Naive thymus-derived CD8-positive, alpha-beta T cell (primary cell): ENCODE results near the gene CLCN4. TPM values are rescaled to one million over a fixed set of nuclear protein-coding genes. Genes with fewer than 3 reads are reported as not detected.

Experiments used
- ATAC-seq, 2 donors: fragments of 150-1000 bp; cut with Tn5 transposase in 1 of 2; sonication (Bioruptor Pico), chemical (Tn5 transposase) in 1 of 2; 1 replicate in 1 of 2; 2 replicates in 1 of 2; pipeline ENCODE4 v1.10.0; 2021; ENCODE audit warnings: mild to moderate bottlenecking in 2 of 2, moderate library complexity in 2 of 2
- POLR2A ChIA-PET: fragments of 350-600 bp; sonication (Branson Sonifier 250); formaldehyde crosslinking; loops from one replicate; lab custom pipeline; 2021; ENCODE audit warnings: antibody characterized with exemption; lab: Charles Lee
- DNase-seq, 10 donors: peaks; one replicate each; pipeline versions ENCODE4 v3.0.0 to v3.0.0-alpha.2; 2020 to 2022
- H3K27ac Mint-ChIP-seq, 10 donors: one replicate each; pipeline ENCODE4 v1.8.0; 2020 to 2022; ENCODE audit warnings: mild to moderate bottlenecking in 10 of 10, mixed read lengths in 10 of 10, moderate library complexity in 4 of 10, inconsistent platforms in 1 of 10
- H3K27me3 Mint-ChIP-seq, 5 donors: one replicate each; pipeline ENCODE4 v1.8.0; 2021 to 2022; ENCODE audit warnings: mixed read lengths in 5 of 5
- H3K36me3 Mint-ChIP-seq, 3 donors: one replicate each; pipeline ENCODE4 v1.8.0; 2020 to 2022; ENCODE audit warnings: mixed read lengths in 3 of 3, mild to moderate bottlenecking in 2 of 3, inconsistent platforms in 1 of 3
- H3K4me1 Mint-ChIP-seq, 4 donors: one replicate each; pipeline ENCODE4 v1.8.0; 2021 to 2022; ENCODE audit warnings: mixed read lengths in 4 of 4
- H3K4me3 Mint-ChIP-seq, 10 donors: one replicate each; pipeline ENCODE4 v1.8.0; 2020 to 2022; ENCODE audit warnings: mild to moderate bottlenecking in 10 of 10, mixed read lengths in 10 of 10, moderate library complexity in 6 of 10, inconsistent platforms in 1 of 10
- H3K9me3 Mint-ChIP-seq, 9 donors: one replicate each; pipeline ENCODE4 v1.8.0; 2020 to 2022; ENCODE audit warnings: mixed read lengths in 9 of 9, mild to moderate bottlenecking in 3 of 9, inconsistent platforms in 1 of 9, moderate library complexity in 1 of 9
- polyA plus RNA-seq, 3 donors: library from polyadenylated mRNA; unstranded; fragments of 300-500 nt; fragmentation: Illumina TruSeq; gene quantifications; one replicate each; pipeline ENCODE4 v1.2.3, GENCODE V29; 2021
- total RNA-seq, 8 experiments: library from RNA in 2 of 8; stranded (reverse) in 2 of 8; gene quantifications; one replicate each; pipeline ENCODE4 v1.2.3 and lab custom pipeline; 2021 to 2026

Gene CLCN4
- total and polyA plus RNA-seq, 5 experiments from 2014 or later: 0.42 to 0.69 TPM; not detected in 3

DNA sequence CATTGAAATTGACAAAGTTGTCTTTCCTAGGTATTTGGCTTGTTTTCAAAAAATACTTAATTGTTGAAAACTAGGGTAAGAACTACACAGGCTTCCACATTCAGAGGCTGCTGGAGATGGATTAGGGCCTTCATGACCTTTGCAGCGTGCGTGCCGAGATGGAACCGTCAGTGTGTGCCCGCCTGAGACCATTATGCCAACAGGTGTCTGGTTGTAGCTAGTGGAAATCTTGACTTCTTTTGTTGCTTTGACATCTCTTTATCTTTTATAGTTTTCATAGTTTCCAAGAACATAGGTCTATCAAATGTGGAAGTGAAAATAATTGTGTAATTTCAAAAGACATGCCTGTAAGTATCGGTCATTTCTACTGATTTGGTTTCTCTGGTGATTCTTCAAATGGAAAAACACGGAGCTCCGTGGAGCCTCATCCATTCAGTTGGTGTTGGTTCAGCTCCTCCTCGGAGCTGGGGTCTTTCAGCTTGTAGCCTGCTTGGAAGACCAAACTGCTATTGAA, 38.9 kb upstream of the CLCN4 start:
- H3K27ac Mint-ChIP-seq: peak overlapping the region in 4 of 10 donors; percentile 20 to 68 (median 39)
- no peaks in the 10 kb centered on the region for H3K27me3 Mint-ChIP-seq
- peaks cover 2 to 70% (median 28%) of the 10 kb centered on the region in 4 donors for H3K4me1 Mint-ChIP-seq

DNA sequence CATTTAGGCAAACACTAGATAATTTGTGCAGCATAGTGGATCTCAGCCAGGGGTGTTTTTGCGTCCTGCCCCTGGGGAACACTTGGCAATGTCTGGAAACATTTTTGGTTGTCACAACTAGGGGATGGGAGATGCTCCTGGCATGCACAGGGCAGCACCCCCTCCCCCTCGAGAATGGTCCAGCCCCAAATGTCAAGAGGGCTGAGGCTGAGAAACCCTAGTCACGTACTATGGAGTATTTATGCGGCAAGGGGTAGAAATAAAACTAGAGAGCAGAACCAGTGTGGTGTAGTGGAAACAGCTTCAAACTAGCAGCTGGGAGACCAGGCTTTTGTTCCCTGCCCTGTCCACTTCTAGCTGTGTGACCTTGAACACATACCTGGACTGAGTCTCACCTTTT, 38.2 kb upstream of the CLCN4 start:
- ATAC-seq (no peak), DNase-seq (no peak)
- H3K36me3 Mint-ChIP-seq: peaks cover 0 to 30% (median 5%) of the 10 kb centered on the region in 3 donors
- no peaks in the 10 kb centered on the region for H3K9me3 Mint-ChIP-seq
- H3K27ac Mint-ChIP-seq: peak overlapping the region in 4 of 10 donors; percentile 46 to 79 (median 66)
- peaks cover 2 to 67% (median 26%) of the 10 kb centered on the region in 4 donors for H3K4me1 Mint-ChIP-seq
- no peaks in the 10 kb centered on the region for H3K27me3 Mint-ChIP-seq
- H3K4me3 Mint-ChIP-seq: no peak overlapping the region
- POLR2A ChIA-PET: interaction anchor here (1.1 to 1.8 kb wide), 5 partner anchors 8 to 122 kb away, joined by 3 to 7 read pairs (median 4); no protein-coding TSS in a partner anchor

More for the DNA sequence above, 38.9 kb upstream of the CLCN4 start:
- Mint-ChIP-seq H3K9me3 (no peaks in the 10 kb centered on the region), H3K4me3 (peak overlapping the region in 1 of 10 donors; percentile 11), H3K36me3 (peaks cover 0 to 30% (median 5%) of the 10 kb centered on the region in 3 donors)
- no peak for ATAC-seq
- DNase-seq: no peak
- POLR2A ChIA-PET: interaction anchor here (1.1 to 1.8 kb wide), 4 partner anchors 11 to 121 kb away, joined by 3 to 6 read pairs (median 4); no protein-coding TSS in a partner anchor

DNA sequence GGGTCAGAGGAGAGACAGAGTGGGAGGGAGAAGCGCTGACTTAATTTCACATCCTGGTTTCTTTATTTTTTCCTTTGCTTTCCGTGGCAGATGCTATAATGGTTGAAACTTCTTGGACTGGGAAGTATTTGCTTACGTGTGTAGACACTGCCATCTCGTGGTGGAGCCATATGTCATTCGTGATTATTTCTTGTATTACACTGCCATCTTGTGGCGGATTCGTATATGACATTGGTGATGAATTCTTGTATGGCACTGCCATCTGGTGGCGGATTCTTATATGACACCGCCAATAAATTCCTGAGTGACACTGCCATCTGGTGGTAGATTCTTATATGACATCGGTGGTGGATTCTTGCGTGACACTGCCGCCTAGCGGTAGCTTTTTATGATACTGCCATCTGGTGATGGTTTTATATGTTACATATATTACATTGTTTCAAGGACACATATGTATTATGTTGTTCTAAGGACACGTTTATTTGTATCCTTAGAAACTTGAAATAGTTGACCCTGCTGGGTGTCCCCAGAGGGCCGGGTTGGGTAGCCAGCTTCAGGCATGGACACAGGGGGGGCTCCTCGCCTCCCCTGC, 37.3 kb upstream of the CLCN4 start:
- Mint-ChIP-seq H3K27ac (peak overlapping the region in 9 of 10 donors; percentile 0 to 85 (median 65)), H3K9me3 (no peaks in the 10 kb centered on the region), H3K4me3 (peak overlapping the region in 2 of 10 donors; percentile 20), H3K4me1 (peaks cover 2 to 67% (median 27%) of the 10 kb centered on the region in 4 donors), H3K36me3 (peaks cover 0 to 32% (median 5%) of the 10 kb centered on the region in 3 donors), H3K27me3 (no peaks in the 10 kb centered on the region)
- POLR2A ChIA-PET: interaction anchor here (0.7 to 1.7 kb wide), 4 partner anchors 9 to 1412 kb away, joined by 3 to 7 read pairs (median 4); no protein-coding TSS in a partner anchor
- DNase-seq (peak; percentile 42 to 96 (median 72)), ATAC-seq (peak; percentile 66 to 71)

DNA sequence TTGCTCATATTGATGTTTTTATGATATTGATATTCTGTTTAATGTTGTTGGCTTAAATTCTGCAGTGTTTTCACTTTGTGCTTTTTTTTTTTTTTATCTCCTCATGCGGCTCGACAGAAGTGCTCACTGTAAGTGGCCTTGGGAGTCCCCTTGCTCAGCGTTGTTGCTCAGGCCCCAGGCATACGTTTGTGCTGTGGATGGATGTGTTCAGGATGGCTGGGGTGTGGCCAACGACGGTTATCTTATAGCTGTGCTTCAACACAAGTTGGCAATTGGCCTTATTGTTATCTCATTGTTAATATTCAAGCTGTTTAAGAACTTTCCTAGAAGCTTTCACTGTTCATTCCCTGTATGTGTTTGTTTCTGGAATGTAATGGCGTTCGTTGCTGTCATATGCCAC, 36.4 kb upstream of the CLCN4 start:
- Mint-ChIP-seq H3K27ac (peak overlapping the region in 4 of 10 donors; percentile 20 to 76 (median 34)), H3K9me3 (no peaks in the 10 kb centered on the region), H3K27me3 (no peaks in the 10 kb centered on the region), H3K4me1 (peaks cover 2 to 58% (median 26%) of the 10 kb centered on the region in 4 donors), H3K4me3 (no peak overlapping the region), H3K36me3 (peaks cover 0 to 34% (median 5%) of the 10 kb centered on the region in 3 donors)
- ATAC-seq: no peak
- POLR2A ChIA-PET: interaction anchor here (0.7 to 1.7 kb wide), 4 partner anchors 9 to 1411 kb away, joined by 3 to 7 read pairs (median 4); no protein-coding TSS in a partner anchor
- DNase-seq: no peak

DNA sequence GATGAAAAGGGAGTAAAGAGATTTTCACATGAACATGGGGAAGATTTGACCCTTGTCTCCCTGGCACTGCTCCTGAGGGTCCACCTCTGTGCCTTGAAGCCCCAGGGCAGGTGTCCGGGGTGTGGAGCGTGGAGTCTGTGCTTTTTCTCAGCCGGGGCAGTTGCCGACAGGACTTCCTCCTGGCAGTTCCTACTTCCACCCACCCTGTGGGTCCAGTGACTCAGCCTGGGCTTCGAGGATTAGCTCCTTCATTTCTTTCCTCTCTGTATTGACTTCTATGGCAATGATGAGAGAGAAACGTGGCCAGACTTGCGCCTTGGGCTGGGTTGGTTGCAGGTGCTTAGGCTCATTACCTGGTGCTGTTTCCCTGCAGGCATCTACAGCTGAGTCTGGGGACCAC, 35.9 kb upstream of the CLCN4 start:
- H3K27me3 Mint-ChIP-seq: no peaks in the 10 kb centered on the region
- ATAC-seq (no peak), DNase-seq (no peak)
- H3K27ac Mint-ChIP-seq: peak overlapping the region in 1 of 10 donors; percentile 21
- peaks cover 0 to 34% (median 5%) of the 10 kb centered on the region in 3 donors for H3K36me3 Mint-ChIP-seq
- H3K4me3 Mint-ChIP-seq: peak overlapping the region in 1 of 10 donors; percentile 28
- H3K9me3 Mint-ChIP-seq: no peaks in the 10 kb centered on the region
- H3K4me1 Mint-ChIP-seq: peaks cover 2 to 58% (median 26%) of the 10 kb centered on the region in 4 donors
- POLR2A ChIA-PET: no interaction called here

DNA sequence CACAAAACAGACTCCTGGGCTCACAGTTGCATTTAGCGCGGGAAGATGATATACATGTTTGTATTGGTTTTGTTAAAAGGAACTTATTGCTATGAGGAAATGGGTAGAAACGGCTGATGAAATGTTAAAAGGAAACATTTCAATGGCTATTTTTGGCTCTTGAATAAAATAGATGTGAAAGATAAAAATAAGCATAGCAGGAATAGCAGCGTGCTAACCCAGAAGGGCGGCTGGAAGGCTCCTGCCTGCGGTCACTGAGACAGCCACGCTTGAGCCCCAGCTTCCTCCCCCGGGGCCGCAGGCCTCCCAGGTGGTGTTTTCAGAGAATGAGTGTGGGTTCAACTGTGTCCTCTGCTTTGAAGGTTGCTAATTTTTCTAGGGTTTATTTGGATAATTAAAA, 35.0 kb upstream of the CLCN4 start:
- H3K9me3 Mint-ChIP-seq: no peaks in the 10 kb centered on the region
- peak overlapping the region in 3 of 10 donors; percentile 48 to 67 (median 59) for H3K27ac Mint-ChIP-seq
- peaks cover 0 to 35% (median 3%) of the 10 kb centered on the region in 3 donors for H3K36me3 Mint-ChIP-seq
- peaks cover 5 to 53% (median 22%) of the 10 kb centered on the region in 4 donors for H3K4me1 Mint-ChIP-seq
- peak in 1 of 10 donors; percentile 25 for DNase-seq
- POLR2A ChIA-PET: no interaction called here
- H3K4me3 Mint-ChIP-seq: peak overlapping the region in 2 of 10 donors; percentile 19 to 68
- ATAC-seq: no peak
- no peaks in the 10 kb centered on the region for H3K27me3 Mint-ChIP-seq

DNA sequence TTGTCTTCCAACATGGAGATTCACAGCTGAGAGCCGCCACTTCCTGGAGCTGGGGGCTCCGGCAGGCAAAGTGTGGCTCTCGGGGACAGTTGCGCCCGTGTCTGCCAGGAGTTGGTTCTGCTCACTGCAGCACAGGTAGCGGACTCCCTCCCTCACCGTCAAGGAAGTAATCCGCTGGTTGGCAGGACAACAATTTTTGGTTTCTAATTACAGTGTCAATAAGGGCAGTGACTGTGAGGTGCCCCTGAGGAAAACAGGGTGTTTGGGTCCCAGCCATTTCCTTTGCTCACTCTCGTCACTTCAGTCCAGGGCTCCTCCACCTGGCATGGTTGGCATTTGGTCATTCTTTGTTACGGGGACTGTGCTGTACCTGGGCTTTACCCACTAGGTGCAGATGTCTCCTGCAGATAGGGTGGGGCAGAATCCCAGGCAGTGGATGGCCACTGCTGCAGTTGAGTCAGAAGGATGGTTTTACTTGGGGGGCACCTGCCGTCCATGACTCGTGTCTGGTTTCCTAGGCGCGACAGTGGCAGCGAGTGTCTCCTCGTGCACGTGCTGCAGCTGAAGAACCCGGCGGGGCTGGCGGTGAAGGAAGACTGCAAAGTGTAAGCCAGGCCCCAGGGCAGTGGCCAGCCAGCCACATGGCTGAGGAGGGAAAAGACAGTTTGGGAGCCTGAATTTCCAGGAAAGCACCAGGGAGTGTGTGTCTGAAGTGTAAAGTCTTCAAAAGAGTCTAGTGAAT, 32.1 kb upstream of the CLCN4 start:
- H3K27me3 Mint-ChIP-seq: no peaks in the 10 kb centered on the region
- H3K9me3 Mint-ChIP-seq: no peaks in the 10 kb centered on the region
- POLR2A ChIA-PET: no interaction called here
- no peak overlapping the region for H3K4me3 Mint-ChIP-seq
- H3K4me1 Mint-ChIP-seq: peaks cover 3 to 32% (median 17%) of the 10 kb centered on the region in 4 donors
- H3K36me3 Mint-ChIP-seq: peaks cover 0 to 32% (median 0%) of the 10 kb centered on the region in 3 donors
- DNase-seq: no peak
- no peak for ATAC-seq
- H3K27ac Mint-ChIP-seq: peak overlapping the region in 2 of 10 donors; percentile 22 to 33

DNA sequence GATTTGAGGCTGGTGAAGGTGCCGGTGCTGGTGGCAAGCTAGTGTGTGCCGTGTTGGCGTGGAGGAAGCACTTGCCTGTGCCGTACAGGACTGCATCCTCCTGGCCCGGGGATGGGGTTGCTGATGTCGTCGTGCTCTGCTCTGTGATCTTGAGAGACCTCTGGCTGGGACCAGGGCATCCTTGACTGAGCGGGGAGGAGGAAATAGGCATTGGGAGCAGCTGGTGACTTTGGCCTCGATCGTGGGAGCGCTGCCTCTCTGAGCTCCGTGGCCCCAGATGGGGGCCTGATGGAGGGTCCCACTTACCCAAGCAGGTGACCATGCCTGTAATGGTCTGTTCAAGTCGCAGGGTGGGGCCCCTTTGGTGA, 31.5 kb upstream of the CLCN4 start:
- no peak overlapping the region for H3K4me3 Mint-ChIP-seq
- DNase-seq: no peak
- no peaks in the 10 kb centered on the region for H3K27me3 Mint-ChIP-seq
- peak overlapping the region in 2 of 10 donors; percentile 22 to 59 for H3K27ac Mint-ChIP-seq
- peaks cover 0 to 36% (median 0%) of the 10 kb centered on the region in 3 donors for H3K36me3 Mint-ChIP-seq
- POLR2A ChIA-PET: no interaction called here
- peaks cover 3 to 29% (median 17%) of the 10 kb centered on the region in 4 donors for H3K4me1 Mint-ChIP-seq
- ATAC-seq: no peak
- no peaks in the 10 kb centered on the region for H3K9me3 Mint-ChIP-seq

DNA sequence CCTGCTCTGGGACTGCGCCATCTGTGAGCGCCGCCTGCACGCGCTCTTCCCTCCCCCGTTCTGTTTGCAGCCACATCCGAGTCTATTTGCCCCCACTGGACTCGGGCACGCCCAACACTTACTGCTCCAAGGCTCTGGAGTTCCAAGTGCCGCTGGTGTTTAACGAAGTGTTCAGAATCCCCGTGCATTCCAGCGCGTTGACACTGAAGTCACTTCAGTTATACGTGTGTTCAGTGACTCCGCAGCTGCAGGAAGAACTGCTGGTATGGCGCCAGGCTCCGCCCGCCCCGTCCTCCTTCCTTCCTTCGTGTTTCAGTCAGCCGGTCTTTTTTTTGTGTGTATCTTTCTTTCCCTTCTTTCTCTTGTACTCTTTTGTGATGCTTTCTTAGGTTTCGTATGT, 30.7 kb upstream of the CLCN4 start:
- peaks cover 3 to 22% (median 15%) of the 10 kb centered on the region in 4 donors for H3K4me1 Mint-ChIP-seq
- H3K27me3 Mint-ChIP-seq: no peaks in the 10 kb centered on the region
- H3K9me3 Mint-ChIP-seq: no peaks in the 10 kb centered on the region
- ATAC-seq (no peak), DNase-seq (no peak)
- H3K36me3 Mint-ChIP-seq: peaks cover 0 to 42% (median 2%) of the 10 kb centered on the region in 3 donors
- POLR2A ChIA-PET: no interaction called here
- H3K4me3 Mint-ChIP-seq: no peak overlapping the region
- peak overlapping the region in 2 of 10 donors; percentile 27 to 75 for H3K27ac Mint-ChIP-seq

DNA sequence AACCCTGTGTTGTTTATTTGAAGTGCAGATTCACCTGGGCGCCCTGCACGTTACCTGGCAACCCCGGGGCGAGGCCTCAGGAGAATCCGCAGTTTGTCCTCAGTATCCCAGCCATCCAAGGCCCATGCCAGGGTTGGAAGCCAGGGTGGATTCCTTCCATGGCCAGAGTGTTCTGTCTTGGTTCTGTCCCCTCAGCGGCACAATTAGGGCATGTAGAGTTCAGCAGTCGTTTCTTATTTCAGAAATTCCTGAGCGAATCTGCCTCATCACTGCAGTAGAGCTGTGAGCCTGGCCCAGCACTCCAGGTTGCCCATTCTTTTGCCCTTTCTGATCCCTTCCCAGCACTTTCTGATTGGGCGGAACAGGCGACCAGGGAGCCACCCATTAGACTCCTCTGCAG, 29.9 kb upstream of the CLCN4 start:
- H3K36me3 Mint-ChIP-seq: peaks cover 0 to 43% (median 2%) of the 10 kb centered on the region in 3 donors
- H3K27ac Mint-ChIP-seq: no peak overlapping the region
- ATAC-seq (no peak), DNase-seq (no peak)
- POLR2A ChIA-PET: no interaction called here
- H3K4me1 Mint-ChIP-seq: peaks cover 3 to 14% (median 8%) of the 10 kb centered on the region in 4 donors
- H3K9me3 Mint-ChIP-seq: no peaks in the 10 kb centered on the region
- no peaks in the 10 kb centered on the region for H3K27me3 Mint-ChIP-seq
- H3K4me3 Mint-ChIP-seq: no peak overlapping the region

DNA sequence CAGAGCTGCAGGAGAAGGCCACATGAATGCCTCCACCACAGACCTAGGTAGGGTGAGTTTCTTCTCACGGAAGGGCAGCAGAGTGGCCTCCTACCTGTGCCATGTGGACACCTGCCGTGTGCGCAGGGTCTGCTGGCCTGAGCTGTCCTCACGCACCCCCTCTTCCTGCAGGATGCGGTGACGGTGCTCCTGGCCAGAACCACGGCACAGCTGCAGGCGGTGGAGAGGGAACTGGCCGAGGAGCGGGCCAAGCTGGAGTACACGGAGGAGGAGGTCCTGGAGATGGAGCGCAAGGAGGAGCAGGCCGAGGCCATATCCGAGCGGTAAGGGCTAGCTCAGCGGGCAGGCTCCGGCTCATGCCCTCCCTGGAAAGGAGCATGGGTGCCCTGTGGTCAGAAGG, 28.4 kb upstream of the CLCN4 start:
- POLR2A ChIA-PET: no interaction called here

DNA sequence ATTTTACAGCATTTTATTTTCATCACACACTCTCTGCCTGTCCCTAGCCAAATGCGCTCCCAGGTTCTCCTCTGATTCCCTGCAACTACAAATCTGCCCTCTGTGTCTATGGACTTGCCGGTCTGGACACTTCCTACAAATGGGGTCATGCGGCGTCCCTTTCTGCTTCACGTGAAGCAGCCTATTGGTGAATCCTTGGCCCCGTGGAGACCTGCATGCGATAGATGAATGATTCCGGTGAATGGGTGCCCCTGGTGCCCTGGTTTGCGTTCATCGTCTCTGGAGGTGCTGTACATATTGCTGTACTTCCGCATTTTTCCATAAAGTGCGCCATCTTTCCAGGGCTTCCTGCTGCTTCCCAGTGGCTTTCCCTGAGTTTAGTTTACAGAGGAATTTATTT, 27.5 kb upstream of the CLCN4 start:
- peaks cover 0 to 3% (median 2%) of the 10 kb centered on the region in 4 donors for H3K4me1 Mint-ChIP-seq
- peaks cover 0 to 56% (median 8%) of the 10 kb centered on the region in 3 donors for H3K36me3 Mint-ChIP-seq
- H3K9me3 Mint-ChIP-seq: no peaks in the 10 kb centered on the region
- no peak overlapping the region for H3K27ac Mint-ChIP-seq
- no peak for DNase-seq
- ATAC-seq: no peak
- no peaks in the 10 kb centered on the region for H3K27me3 Mint-ChIP-seq
- no peak overlapping the region for H3K4me3 Mint-ChIP-seq
- POLR2A ChIA-PET: no interaction called here

More for the DNA sequence above, 28.4 kb upstream of the CLCN4 start:
- Mint-ChIP-seq H3K4me3 (no peak overlapping the region), H3K9me3 (no peaks in the 10 kb centered on the region), H3K36me3 (peaks cover 0 to 50% (median 2%) of the 10 kb centered on the region in 3 donors), H3K27me3 (no peaks in the 10 kb centered on the region), H3K27ac (no peak overlapping the region), H3K4me1 (peaks cover 0 to 3% (median 2%) of the 10 kb centered on the region in 4 donors)
- ATAC-seq: no peak
- DNase-seq: no peak
